ENCODE data around the gene PRXL2B.

GRCh38 chr1:2595261-2595811 is 8.8 kb downstream of the PRXL2B start:
- no peak for TF ChIP-seq CTCF (IDR thresholded peaks at IDR 0.05)
- TF ChIP-seq EP300 (IDR thresholded peaks at IDR 0.05; ENCODE audit: low read depth), result no peak
- no peak for TF ChIP-seq POLR2AphosphoS5 (IDR thresholded peaks at IDR 0.05)

Measured in transverse colon (tissue), 4 donors.